Stimulated activated CD4-positive, alpha-beta T cell treated with anti-CD3 and anti-CD28 coated beads, TNF-alpha, amount 100 ng/mL, for 48 hours (primary cell): ENCODE measurements around the gene CD99L2.
A peak's percentile ranks its signal among the peaks of the same experiment; 100 is the strongest.

Experiments
- DNase-seq, 3 donors: peaks; one replicate each; pipeline ENCODE4 v3.0.0-alpha.2; 2020; ENCODE audit warnings: low read depth in 3 of 3

Gene CD99L2

GRCh38 chrX:150792949-150793527 lies 105.4 kb downstream of the CD99L2 start:
- no peak for DNase-seq

- no peak for DNase-seq
Observed at GRCh38 chrX:150790021-150790420, 108.4 kb downstream of the CD99L2 start.

- no peak for DNase-seq
Observed at GRCh38 chrX:150781677-150782076, 116.8 kb downstream of the CD99L2 start.

- DNase-seq, result no peak
Observed at GRCh38 chrX:150779385-150779784, 119.1 kb downstream of the CD99L2 start.

GRCh38 chrX:150777328-150777992 lies 121.0 kb downstream of the CD99L2 start:
- no peak for DNase-seq

GRCh38 chrX:150775569-150776350 lies 122.7 kb downstream of the CD99L2 start:
- DNase-seq, result no peak

- DNase-seq, result no peak
Observed at GRCh38 chrX:150774798-150775568, 123.5 kb downstream of the CD99L2 start.

- DNase-seq, result no peak
Observed at GRCh38 chrX:150773634-150774033, 124.8 kb downstream of the CD99L2 start.

- no peak for DNase-seq
Observed at GRCh38 chrX:150773117-150773516, 125.4 kb downstream of the CD99L2 start.

- DNase-seq, result peak; percentile 58 to 81 (median 61)
Observed at GRCh38 chrX:150772150-150772970, 126.1 kb downstream of the CD99L2 start.

- DNase-seq, result no peak
Observed at GRCh38 chrX:150771116-150771515, 127.4 kb downstream of the CD99L2 start.

GRCh38 chrX:150770623-150771022 lies 127.8 kb downstream of the CD99L2 start:
- DNase-seq, result no peak

GRCh38 chrX:150769408-150769807 lies 129.1 kb downstream of the CD99L2 start:
- DNase-seq, result no peak

- no peak for DNase-seq
Observed at GRCh38 chrX:150768580-150769190, 129.8 kb downstream of the CD99L2 start.

GRCh38 chrX:150768132-150768485 lies 130.4 kb downstream of the CD99L2 start:
- DNase-seq, result no peak

- DNase-seq, result peak in 1 of 3 donors; percentile 10
Observed at GRCh38 chrX:150767475-150768131, 130.9 kb downstream of the CD99L2 start.

GRCh38 chrX:150767045-150767395 lies 131.4 kb downstream of the CD99L2 start:
- no peak for DNase-seq

GRCh38 chrX:150766351-150767044 lies 132.0 kb downstream of the CD99L2 start:
- no peak for DNase-seq

GRCh38 chrX:150765782-150766350 lies 132.6 kb downstream of the CD99L2 start:
- no peak for DNase-seq
